CD4-positive, alpha-beta T cell treated with Interleukin-15 for 1 hour (primary cell): Measurements from ENCODE around the gene PPOX.

Experiments used
- DNase-seq: peaks from one replicate; pipeline ENCODE4 v3.0.0-alpha.2; 2020

The PPOX gene

GRCh38 chr1:161198194-161198896 lies 32.1 kb downstream of the PPOX start:
- DNase-seq = no peak

DNA sequence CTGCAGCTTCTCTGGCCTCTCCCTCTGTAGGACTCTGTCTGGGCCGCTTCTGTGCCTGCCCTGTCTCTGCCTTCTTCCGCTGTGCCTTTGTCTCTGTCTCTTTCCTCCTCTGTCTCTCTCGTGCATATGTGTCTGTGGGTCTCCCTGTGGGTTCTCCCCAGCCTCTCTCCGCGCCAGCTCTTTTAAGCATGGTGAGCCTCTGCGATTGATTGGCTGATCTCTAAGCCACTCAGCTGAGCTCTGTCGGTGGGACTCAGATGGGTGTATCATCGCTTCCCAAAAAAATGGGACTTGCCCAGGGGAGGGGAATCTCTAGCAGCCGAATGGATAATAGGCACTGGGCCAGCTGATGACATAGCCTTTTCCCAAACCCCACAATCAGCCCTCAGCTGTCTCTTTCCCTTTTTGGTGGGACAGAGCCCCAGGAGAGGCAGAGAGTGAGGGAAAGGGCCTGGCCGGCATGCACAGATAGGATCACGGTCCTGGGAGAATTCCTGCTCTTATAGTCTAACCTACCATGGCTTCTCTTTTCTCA lies 32.7 kb downstream of the PPOX start, which contains the start of gene ADAMTS4:
TSS of gene ADAMTS4 (minus strand) at position 158 of the 535 bp plus-strand sequence. CDS start 427 bp downstream, outside the sequence.
- DNase-seq = no peak

- DNase-seq = no peak
Observed at GRCh38 chr1:161199506-161200139, 33.4 kb downstream of the PPOX start.

GRCh38 chr1:161200421-161200991 lies 34.3 kb downstream of the PPOX start:
- DNase-seq = no peak

DNA sequence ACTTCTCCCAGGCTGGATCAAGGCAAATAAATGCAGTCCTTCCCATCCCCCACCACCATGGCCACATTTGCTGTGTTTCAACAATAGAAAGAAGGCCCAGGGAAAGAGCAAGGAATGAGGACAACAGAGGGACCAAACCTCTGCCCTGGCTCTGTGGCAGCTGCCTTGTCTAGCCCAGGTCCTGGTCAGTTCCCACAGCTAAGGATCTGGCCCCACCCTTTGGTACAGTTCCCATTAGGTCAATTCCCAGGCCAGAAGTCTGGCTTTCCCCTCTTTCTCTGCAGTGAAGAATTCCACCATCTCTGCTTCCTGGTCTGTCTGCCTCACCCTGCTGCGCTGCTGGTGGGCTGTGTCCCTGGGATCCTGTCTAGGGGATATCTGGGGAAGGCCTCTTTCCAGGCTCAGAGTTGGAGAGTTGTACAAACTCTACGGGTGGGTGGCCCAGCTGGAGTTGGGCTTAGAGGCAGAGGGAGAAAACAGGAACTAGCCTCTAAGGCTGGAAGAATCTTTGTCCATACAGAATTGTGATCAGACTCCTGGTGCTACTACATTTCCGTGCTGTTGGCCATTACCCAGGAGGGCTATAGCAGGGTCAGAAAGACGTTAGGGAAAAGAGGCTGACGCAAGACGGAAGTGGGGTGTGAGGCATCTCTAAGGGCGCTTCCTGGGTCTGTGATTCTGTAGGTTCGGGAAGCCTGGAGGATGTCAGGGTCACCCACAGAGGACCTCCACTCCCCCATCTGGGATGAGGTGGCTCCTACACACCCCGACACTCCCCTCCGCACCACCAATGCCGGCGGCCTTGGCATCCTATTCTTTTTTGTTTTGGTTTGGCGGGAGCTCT lies 35.0 kb downstream of the PPOX start:
- DNase-seq = no peak

DNA sequence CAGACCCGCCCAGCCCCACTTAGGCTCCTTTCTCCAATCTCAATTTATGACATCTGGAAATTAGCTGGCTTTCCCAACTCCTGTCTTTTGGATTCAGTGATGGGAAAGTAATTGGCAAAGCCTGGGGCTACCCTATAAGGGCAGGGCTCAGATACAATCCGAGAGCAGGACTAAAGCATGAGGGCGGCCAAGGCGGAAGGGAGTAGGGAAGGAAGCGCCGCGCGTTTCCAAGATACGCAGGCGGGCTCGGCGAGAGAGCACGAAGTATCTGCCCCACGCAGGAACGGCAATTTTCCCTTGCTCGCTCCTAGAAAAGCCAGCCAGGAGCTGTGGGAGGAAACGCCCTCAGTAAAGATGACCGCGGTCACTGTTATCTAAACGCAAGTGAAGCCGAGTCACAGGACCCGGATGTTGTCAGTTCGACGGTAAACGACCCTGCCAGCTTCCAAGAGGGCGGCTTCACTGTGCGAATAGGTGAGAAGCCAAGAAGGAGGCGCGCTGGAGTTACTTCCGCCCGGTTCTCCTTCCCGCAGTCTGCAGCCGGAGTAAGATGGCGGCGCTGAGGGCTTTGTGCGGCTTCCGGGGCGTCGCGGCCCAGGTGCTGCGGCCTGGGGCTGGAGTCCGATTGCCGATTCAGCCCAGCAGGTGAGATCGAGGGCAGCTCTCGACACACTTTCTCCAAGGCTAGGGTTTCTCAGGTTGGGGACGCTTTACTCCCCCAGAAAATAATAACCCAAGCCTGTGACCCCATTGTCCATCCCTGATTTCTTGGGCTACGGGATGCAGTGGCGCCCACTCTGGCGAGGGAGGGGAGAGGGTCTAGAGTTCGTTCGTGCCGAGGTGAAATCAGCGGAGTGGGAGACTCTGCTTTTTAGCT lies 35.8 kb downstream of the PPOX start, which contains the start of gene NDUFS2:
TSS of gene NDUFS2 (plus strand) at position 532 of the 877 bp plus-strand sequence. CDS start at position 551, 19 bp downstream.
- DNase-seq = peak; percentile 97

- DNase-seq = no peak
Observed at GRCh38 chr1:161206411-161207140, 40.4 kb downstream of the PPOX start.

DNA sequence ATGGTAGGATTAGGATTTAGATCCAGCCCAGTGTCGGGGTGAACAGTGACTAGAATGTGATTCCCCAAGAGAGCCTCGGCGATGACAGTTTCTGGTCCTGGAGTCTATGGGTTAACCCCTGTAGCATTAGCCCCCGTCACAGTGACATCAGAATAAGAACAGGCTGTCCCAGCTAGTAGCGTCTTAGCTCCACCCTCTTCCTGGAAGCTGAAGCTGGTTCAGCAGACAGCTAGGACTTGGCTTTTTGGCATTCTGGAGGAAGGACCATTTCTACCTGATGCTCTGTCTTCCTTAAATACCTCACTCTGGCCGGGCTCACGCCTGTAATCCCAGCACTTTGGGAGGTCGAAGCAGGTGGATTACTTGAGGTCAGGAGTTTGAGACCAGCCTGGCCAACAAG lies 40.9 kb downstream of the PPOX start:
- DNase-seq = no peak

DNA sequence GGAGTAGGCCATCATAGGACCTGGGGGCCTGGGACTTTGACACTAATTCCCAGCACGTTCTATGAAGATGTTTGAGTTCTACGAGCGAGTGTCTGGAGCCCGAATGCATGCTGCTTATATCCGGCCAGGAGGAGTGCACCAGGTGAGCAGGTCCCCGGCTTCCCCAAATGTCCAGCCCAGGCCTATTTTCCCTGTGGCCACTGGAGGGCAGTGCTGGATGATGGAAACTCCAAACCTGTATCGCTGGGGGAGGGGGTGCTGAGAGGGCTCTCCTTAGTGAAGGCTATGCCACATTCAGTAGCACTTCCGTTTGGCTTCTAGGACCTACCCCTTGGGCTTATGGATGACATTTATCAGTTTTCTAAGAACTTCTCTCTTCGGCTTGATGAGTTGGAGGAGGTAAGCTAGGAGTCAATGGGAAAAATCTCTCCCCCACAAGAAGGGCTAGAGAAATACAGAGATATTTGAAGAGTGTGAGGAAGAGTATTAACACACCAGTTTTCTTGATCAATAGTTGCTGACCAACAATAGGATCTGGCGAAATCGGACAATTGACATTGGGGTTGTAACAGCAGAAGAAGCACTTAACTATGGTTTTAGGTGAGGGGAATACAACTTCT lies 43.7 kb downstream of the PPOX start:
- DNase-seq = peak; percentile 79

DNA sequence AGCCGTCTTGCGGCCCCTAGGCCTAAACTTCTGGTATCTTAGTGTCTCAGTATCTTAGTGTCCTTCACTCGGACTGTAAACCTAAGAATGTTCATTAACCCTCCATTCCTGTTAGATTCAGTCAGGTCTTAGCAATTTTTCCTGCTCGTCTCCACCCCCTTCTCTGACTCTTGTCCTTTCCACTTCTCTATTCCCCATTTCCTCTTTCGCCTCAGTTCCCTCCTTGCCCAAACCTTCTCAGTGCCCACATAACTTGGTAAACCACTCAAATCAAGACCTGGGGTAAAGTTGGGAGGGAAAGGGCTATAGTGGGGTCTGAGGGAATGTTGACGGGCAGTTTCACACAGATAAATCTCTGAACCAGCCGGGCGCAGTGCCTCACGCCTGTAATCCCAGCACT lies 48.1 kb downstream of the PPOX start:
- no peak for DNase-seq

DNA sequence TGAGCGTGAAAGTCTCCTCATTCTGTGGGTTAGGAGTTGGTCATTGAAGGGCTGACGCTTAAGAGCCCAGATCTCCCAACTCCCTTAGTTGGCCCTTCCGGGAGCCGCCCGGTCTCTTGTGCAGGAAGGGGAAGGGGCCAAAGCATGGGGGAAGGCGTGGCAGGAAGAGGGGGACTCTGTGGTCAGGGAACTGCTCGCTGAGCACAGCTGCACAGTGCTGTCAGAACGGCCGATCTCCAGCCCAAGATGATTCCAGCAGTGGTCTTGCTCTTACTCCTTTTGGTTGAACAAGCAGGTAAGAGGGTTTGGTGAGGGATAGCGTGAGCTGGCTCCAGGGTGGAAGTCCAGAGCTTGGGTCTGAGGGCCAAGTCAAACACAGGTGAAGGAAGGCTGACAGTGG lies 48.9 kb downstream of the PPOX start, which contains the start of gene FCER1G:
TSS of gene FCER1G (plus strand) at position 220 of the 400 bp plus-strand sequence. CDS start at position 247, 27 bp downstream.
- DNase-seq = peak; percentile 77

DNA sequence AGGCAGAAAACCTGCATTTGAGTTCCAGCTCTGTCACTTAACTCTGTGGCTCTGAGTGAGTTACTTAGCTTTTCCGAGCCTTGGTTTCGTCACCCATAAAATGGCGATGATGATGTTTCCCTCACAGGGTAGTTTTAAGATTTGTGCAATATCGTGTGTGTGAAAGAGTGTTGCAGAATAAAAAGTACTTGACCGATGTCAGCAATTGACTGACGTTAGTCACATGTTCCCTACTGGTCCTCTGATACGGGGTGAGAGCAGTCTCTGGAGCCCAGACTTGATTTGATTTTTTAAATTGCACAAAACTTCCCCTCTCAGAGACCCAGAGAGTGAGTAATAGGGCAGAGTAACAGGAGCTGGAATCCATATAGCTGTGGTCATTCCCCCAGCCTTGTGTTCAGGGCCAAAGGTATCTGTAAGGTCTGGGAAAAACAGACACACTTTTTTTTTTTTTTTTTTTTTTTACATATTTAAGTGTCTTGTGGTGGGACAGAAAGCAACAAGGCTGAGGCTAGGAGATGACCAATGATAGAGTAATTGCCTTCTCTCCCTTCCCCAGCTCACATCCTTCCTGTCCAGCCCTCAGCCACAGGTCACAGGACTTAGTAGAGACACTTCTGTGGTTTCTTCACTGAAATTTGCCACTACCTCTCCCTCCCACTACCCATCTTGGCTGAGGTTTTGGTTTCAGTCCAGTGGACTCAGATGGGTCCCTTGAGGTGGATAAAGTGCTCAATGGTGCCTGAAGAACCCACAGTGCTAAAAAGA lies 50.9 kb downstream of the PPOX start:
- peak; percentile 64 for DNase-seq

GRCh38 chr1:161217831-161218230 lies 51.6 kb downstream of the PPOX start:
- DNase-seq = no peak

DNA sequence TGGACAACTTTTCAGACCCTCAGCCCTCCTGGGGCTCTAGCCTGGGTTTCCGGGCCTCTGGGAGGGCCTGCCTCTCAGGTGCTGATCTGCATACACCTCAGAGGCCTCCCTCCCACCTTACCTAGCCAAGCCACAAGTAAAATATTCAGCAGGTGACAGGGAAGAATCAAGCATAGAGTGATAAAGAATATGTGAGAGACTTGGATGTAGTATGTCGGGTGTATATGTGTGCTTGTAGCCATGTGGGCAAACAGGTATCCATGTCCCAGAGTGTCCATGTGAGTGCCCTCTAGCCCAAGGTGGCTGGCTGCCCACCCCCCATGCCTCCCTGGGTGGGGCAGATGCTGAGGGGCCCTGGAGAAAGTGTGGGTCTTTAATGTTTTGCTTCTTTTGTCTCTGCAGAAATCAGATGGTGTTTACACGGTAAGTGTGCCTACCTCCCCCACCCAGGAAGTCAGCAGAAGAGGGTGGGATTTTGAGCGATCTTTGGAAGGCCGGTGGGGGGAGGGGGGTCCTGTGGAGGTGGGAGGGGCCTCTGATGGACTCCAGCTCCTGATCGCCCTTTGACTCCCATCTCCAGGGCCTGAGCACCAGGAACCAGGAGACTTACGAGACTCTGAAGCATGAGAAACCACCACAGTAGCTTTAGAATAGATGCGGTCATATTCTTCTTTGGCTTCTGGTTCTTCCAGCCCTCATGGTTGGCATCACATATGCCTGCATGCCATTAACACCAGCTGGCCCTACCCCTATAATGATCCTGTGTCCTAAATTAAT lies 52.3 kb downstream of the PPOX start:
- no peak for DNase-seq

DNA sequence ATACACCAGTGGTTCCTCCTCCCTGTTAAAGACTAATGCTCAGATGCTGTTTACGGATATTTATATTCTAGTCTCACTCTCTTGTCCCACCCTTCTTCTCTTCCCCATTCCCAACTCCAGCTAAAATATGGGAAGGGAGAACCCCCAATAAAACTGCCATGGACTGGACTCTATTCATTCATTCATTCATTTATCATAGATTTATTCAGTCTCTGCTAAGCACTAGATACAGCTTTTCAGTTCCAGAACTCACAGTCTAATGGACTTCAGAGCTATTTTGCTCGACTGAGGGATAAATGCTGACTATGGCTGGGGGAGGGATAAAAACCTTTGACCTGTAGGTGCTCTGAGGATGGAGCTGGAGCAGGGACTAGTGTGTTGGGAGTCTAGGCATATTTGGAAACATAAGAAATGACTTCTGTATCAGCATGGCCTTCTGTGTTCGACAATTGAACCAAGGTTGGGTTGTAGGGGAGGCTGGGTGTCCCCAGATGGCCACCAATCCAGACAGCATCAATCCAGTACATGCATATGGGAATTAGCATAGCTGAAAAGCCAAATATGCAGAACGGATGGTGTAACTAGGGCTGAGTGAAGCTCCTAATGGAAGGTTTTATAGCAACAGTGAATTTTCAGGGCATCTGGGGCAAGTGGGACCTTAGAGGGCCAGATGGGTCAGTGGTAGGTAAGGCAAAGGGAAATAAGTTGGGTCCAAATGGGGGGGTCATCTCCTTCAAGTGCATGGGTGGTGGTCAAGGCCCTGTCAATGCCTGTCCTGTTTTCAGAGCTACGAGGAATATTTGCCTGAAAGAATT lies 53.1 kb downstream of the PPOX start:
- no peak for DNase-seq

GRCh38 chr1:161220002-161220401 lies 53.8 kb downstream of the PPOX start:
- DNase-seq = no peak
